GM12878 (cell line): ENCODE data around the gene ABCA7. TPM values are rescaled to one million over a fixed set of nuclear protein-coding genes. Genes with fewer than 3 reads are reported as not detected.

Experiments
- ASH2L ChIP-seq: fragments of 300-600, 200-600 bp; sonication (generic); IDR thresholded peaks from 2 replicates; pipeline ENCODE4 v1.6.1; 2017; ENCODE audit warnings: low read depth, mild to moderate bottlenecking, borderline replicate concordance
- BCL11A ChIP-seq: IDR thresholded peaks from 2 replicates; pipeline ENCODE4 v1.6.1; 2011; ENCODE audit warnings: low read depth, low read length
- ESRRA ChIP-seq: IDR thresholded peaks from 2 replicates; pipeline ENCODE4 v1.6.1; 2012; ENCODE audit warnings: mild to moderate bottlenecking, low read length, improper control_type of control experiment
- FOXK2 ChIP-seq: fragments of 450-650 bp; IDR thresholded peaks from 2 replicates; pipeline ENCODE4 v1.6.1; 2017; ENCODE audit warnings: mild to moderate bottlenecking, moderate library complexity
- HDAC6 ChIP-seq: fragments of 200-600 bp; sonication (generic); IDR thresholded peaks from one replicate; pipeline ENCODE4 v1.8.0; 2017; ENCODE audit warnings: antibody characterized with exemption; ENCODE audit not compliant: unreplicated experiment
- MEF2B ChIP-seq: fragments of 450-650 bp; IDR thresholded peaks from 2 replicates; pipeline ENCODE4 v1.6.1; 2018; ENCODE audit warnings: mild to moderate bottlenecking, moderate library complexity; ENCODE audit not compliant: partially characterized antibody, poor library complexity, severe bottlenecking
- NKRF ChIP-seq: fragments of 450-650 bp; conservative IDR thresholded peaks from 2 replicates; pipeline ENCODE4 v1.6.1; 2017; ENCODE audit warnings: mild to moderate bottlenecking, moderate library complexity
- PAX5 ChIP-seq: IDR thresholded peaks from 2 replicates; pipeline ENCODE4 v1.6.1; 2011; ENCODE audit warnings: low read depth, low read length, borderline replicate concordance
- PKNOX1 ChIP-seq: fragments of 450-650 bp; IDR thresholded peaks from 2 replicates; pipeline ENCODE4 v1.6.1; 2016; ENCODE audit warnings: mild to moderate bottlenecking
- POLR2AphosphoS2 ChIP-seq: IDR thresholded peaks from 2 replicates; pipeline ENCODE4 v1.6.1; 2011; ENCODE audit warnings: low read depth, mild to moderate bottlenecking, low read length, improper control_type of control experiment, moderate library complexity
- RFX5 ChIP-seq: IDR thresholded peaks from 2 replicates; pipeline ENCODE4 v1.6.1; 2011; ENCODE audit warnings: low read depth, low read length, improper control_type of control experiment
- SMAD5 ChIP-seq: IDR thresholded peaks from 2 replicates; pipeline ENCODE4 v1.6.1; 2016; ENCODE audit warnings: antibody characterized with exemption, low read depth
- SMARCA5 ChIP-seq: fragments of 450-650 bp; IDR thresholded peaks from 2 replicates; pipeline ENCODE4 v1.6.1; 2017; ENCODE audit warnings: mild to moderate bottlenecking
- SREBF1 ChIP-seq: IDR thresholded peaks from 2 replicates; pipeline ENCODE4 v1.6.1; 2012; ENCODE audit warnings: mild to moderate bottlenecking, low read length
- SUPT20H ChIP-seq: IDR thresholded peaks from 2 replicates; pipeline ENCODE4 v1.6.1; 2011; ENCODE audit warnings: low read depth, mild to moderate bottlenecking, low read length, moderate library complexity, borderline replicate concordance; ENCODE audit not compliant: control insufficient read depth
- TCF3 ChIP-seq: IDR thresholded peaks from 2 replicates; pipeline ENCODE4 v1.6.1; 2012; ENCODE audit warnings: low read depth, mild to moderate bottlenecking, low read length, borderline replicate concordance; ENCODE audit not compliant: insufficient read depth
- ZNF217 ChIP-seq: fragments of 450-650 bp; IDR thresholded peaks from 2 replicates; pipeline ENCODE4 v1.6.1; 2017; ENCODE audit warnings: antibody characterized with exemption, mild to moderate bottlenecking
- ZNF622 ChIP-seq: fragments of 450-650 bp; IDR thresholded peaks from 2 replicates; pipeline ENCODE4 v1.6.1; 2017; ENCODE audit warnings: mild to moderate bottlenecking, inconsistent platforms
- polyA plus RNA-seq, 11 experiments: library from polyadenylated mRNA; depleted of rRNA in 4 of 11; unstranded in 6 of 11; stranded (reverse) in 5 of 11; fragments of >200 nt; fragmentation: Nextera tagmentation in 4 of 11; fragmentation: Illumina TruSeq in 1 of 11; extraction: Ambion mirVana in 4 of 11; extraction: Trizol in 1 of 11; gene quantifications; 1 replicate in 1 of 11; 2 replicates in 10 of 11; pipeline versions ENCODE4 v1.2.1 to v1.2.3, GENCODE V29; 2011 to 2016; ENCODE audit warnings: inconsistent platforms in 2 of 11, missing spikeins in 2 of 11, low read depth in 1 of 11
- total RNA-seq, 4 experiments: library from RNA; depleted of rRNA in 3 of 4; stranded (reverse); fragments of >200 nt in 3 of 4; fragmentation: Illumina TruSeq in 1 of 4; extraction: Trizol in 1 of 4; gene quantifications; 2 replicates each; pipeline versions ENCODE4 v1.2.1 to v1.2.3, GENCODE V29; 2013 to 2021
- TF ChIP-seq, protein P1 (sequence below), 3 experiments: IDR thresholded peaks in 2 of 3; conservative IDR thresholded peaks in 1 of 3; 2 replicates each; pipeline ENCODE4 v1.5.1; 2011; ENCODE audit warnings: low read depth in 3 of 3, low read length in 3 of 3, mild to moderate bottlenecking in 3 of 3, control low read depth in 2 of 3, moderate library complexity in 2 of 3, inconsistent platforms in 1 of 3, mixed read lengths in 1 of 3; ENCODE audit not compliant: control insufficient read depth in 2 of 3, insufficient read depth in 1 of 3; ENCODE audit errors: extremely low read depth in 1 of 3
- TF ChIP-seq, protein P2 (sequence below): IDR thresholded peaks from 2 replicates; pipeline ENCODE4 v1.6.1; 2012; ENCODE audit warnings: improper control_type of control experiment, low read depth, low read length; ENCODE audit not compliant: insufficient replicate concordance

The ABCA7 gene
- total and polyA plus RNA-seq, 10 of the 15 experiments (the other 5 are each of a cell fraction or from before 2014, with no cell fraction given): 1.0 to 49.5 (median 14.8) TPM

DNA sequence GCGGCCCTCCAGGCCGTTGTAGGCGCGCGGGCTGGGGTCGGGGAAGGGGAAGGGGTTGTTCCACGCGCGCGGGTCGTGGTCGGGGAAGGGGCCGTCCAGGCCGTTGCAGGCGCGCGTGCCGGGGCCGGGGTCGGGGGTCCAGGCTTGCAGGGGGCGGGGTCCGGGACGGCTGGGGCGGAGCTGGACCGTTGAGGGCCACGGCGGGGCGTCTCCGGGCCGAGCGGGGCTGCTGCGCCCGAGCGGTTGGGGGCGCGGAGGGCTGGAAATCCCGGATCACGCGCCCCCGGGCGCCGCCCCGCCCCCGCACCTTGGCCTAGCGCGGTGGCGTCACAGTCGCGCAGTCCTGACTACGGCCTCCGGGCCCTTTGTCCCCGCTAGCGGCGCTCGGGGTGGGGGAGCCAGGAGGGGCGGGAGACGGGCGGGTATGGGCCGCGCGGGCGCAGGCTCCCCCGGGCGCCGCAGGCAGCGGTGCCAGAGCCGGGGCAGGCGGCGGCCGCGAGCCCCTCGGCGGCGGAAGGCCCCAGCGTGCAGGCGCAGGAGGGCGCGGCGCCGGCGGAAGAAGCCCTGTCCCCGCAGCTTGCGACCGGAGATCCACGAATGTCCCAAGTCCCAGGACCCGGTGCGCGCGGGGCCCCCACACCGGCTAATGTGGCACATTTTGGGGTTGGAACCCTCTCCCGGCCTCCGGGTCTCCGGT lies 64.6 kb downstream of the ABCA7 start (continued):
- TF ChIP-seq, protein P1, sequence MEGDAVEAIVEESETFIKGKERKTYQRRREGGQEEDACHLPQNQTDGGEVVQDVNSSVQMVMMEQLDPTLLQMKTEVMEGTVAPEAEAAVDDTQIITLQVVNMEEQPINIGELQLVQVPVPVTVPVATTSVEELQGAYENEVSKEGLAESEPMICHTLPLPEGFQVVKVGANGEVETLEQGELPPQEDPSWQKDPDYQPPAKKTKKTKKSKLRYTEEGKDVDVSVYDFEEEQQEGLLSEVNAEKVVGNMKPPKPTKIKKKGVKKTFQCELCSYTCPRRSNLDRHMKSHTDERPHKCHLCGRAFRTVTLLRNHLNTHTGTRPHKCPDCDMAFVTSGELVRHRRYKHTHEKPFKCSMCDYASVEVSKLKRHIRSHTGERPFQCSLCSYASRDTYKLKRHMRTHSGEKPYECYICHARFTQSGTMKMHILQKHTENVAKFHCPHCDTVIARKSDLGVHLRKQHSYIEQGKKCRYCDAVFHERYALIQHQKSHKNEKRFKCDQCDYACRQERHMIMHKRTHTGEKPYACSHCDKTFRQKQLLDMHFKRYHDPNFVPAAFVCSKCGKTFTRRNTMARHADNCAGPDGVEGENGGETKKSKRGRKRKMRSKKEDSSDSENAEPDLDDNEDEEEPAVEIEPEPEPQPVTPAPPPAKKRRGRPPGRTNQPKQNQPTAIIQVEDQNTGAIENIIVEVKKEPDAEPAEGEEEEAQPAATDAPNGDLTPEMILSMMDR (IDR thresholded peaks at IDR 0.05 in 2 of 3, conservative IDR thresholded peaks at IDR 0.05 in 1 of 3; ENCODE audit: control insufficient read depth in 2 of 3, extremely low read depth in 1 of 3, insufficient read depth in 1 of 3, low read depth in 3 of 3, low read length in 3 of 3): no peak
- TF ChIP-seq SREBF1 (no peak), SMAD5 (no peak), BCL11A (no peak), ZNF622 (no peak), NKRF (peak; percentile 82), TCF3 (no peak), SMARCA5 (no peak), HDAC6 (no peak), PAX5 (0 out of 2 replicates have a peak, but pooled peaks have one; percentile 9), FOXK2 (no peak), ASH2L (no peak), ZNF217 (no peak), RFX5 (no peak), PKNOX1 (no peak), SUPT20H (no peak), ESRRA (no peak), MEF2B (no peak), POLR2AphosphoS2 (no peak; the same call in 1 of the 2 replicates)
- TF ChIP-seq, protein P2, sequence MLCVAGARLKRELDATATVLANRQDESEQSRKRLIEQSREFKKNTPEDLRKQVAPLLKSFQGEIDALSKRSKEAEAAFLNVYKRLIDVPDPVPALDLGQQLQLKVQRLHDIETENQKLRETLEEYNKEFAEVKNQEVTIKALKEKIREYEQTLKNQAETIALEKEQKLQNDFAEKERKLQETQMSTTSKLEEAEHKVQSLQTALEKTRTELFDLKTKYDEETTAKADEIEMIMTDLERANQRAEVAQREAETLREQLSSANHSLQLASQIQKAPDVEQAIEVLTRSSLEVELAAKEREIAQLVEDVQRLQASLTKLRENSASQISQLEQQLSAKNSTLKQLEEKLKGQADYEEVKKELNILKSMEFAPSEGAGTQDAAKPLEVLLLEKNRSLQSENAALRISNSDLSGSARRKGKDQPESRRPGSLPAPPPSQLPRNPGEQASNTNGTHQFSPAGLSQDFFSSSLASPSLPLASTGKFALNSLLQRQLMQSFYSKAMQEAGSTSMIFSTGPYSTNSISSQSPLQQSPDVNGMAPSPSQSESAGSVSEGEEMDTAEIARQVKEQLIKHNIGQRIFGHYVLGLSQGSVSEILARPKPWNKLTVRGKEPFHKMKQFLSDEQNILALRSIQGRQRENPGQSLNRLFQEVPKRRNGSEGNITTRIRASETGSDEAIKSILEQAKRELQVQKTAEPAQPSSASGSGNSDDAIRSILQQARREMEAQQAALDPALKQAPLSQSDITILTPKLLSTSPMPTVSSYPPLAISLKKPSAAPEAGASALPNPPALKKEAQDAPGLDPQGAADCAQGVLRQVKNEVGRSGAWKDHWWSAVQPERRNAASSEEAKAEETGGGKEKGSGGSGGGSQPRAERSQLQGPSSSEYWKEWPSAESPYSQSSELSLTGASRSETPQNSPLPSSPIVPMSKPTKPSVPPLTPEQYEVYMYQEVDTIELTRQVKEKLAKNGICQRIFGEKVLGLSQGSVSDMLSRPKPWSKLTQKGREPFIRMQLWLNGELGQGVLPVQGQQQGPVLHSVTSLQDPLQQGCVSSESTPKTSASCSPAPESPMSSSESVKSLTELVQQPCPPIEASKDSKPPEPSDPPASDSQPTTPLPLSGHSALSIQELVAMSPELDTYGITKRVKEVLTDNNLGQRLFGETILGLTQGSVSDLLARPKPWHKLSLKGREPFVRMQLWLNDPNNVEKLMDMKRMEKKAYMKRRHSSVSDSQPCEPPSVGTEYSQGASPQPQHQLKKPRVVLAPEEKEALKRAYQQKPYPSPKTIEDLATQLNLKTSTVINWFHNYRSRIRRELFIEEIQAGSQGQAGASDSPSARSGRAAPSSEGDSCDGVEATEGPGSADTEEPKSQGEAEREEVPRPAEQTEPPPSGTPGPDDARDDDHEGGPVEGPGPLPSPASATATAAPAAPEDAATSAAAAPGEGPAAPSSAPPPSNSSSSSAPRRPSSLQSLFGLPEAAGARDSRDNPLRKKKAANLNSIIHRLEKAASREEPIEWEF: no peak
